ENCODE results near the gene CDYL. TPM values are rescaled to one million over a fixed set of nuclear protein-coding genes. Genes with fewer than 3 reads are reported as not detected.

Gene CDYL
- total RNA-seq, 4 donors from 2014 or later = 32.1 to 61.4 (median 39.0) TPM

DNA sequence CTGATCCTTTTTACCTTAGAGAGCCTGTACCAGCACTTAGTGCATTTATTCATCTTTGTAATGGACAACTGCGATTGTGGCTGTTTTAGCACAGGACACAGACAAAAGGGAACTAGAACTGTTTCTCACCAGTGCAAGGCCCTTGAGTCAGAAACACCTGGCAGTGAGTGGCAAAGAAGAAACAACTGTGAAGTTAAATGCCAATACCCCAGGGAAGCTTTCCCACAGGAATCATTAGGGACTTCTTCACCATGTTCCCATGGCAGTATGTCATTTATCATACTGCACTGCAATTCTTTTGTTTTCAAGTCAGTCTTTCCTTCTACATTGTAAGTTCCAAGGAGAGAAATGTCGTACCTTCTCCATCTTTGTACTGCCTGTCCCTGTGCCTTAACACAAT lies 28.6 kb upstream of the CDYL start:
- intact Hi-C loops (cut with DNase I; ENCODE audit: low total_unique reads) = no loop called here
- no peak overlapping the region for H3K4me3 ChIP-seq (ENCODE audit: low read depth, poor library complexity, severe bottlenecking)
- WGBS, 2 donors = 88 to 100% methylated on average over 2 of the region's 2 CpGs
- TF ChIP-seq, protein P1, sequence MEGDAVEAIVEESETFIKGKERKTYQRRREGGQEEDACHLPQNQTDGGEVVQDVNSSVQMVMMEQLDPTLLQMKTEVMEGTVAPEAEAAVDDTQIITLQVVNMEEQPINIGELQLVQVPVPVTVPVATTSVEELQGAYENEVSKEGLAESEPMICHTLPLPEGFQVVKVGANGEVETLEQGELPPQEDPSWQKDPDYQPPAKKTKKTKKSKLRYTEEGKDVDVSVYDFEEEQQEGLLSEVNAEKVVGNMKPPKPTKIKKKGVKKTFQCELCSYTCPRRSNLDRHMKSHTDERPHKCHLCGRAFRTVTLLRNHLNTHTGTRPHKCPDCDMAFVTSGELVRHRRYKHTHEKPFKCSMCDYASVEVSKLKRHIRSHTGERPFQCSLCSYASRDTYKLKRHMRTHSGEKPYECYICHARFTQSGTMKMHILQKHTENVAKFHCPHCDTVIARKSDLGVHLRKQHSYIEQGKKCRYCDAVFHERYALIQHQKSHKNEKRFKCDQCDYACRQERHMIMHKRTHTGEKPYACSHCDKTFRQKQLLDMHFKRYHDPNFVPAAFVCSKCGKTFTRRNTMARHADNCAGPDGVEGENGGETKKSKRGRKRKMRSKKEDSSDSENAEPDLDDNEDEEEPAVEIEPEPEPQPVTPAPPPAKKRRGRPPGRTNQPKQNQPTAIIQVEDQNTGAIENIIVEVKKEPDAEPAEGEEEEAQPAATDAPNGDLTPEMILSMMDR (IDR thresholded peaks at IDR 0.05) = no peak
- TF ChIP-seq POLR2A (IDR thresholded peaks at IDR 0.05) = no peak
- DNase-seq (ENCODE audit: low spot score in 2 of 2) = no peak

DNA sequence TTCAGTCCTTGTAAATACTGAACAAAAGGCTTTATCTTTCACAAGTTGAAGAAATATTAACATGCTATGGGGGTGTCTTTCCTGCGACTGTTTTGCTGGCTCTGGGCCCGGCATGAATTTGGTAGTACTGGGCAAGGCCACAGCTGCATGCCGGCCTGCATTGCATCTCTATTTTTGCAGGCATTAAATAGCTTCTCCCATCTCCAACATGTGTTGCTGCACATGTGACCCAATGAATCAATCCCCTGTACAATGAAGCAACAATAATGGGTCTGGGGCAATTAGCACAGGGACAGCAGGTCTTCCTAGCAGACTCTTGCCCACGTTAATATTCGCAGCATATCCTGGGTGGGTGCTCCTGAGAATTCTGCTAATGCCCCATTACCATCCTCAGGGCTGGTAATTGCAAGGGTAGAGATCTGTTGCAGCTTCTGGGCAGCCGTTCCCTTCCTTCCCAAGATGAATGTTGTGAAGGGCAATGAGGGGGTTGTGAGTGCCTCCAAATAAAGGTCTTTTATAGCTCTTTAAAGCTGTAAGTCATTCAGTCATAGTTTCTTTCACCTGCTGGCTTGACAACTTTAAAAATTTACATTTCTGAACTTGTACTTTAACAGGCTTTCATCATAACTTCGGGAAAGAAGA lies 24.3 kb upstream of the CDYL start:
- DNase-seq (ENCODE audit: low spot score in 2 of 2) = no peak
- no peak for TF ChIP-seq POLR2A (IDR thresholded peaks at IDR 0.05)
- TF ChIP-seq, protein P1 (IDR thresholded peaks at IDR 0.05) = no peak
- WGBS, 2 donors = 63 to 65% methylated on average over 7 of the region's 7 CpGs
- intact Hi-C loops (cut with DNase I; ENCODE audit: low total_unique reads) = no loop called here
- no peak overlapping the region for H3K4me3 ChIP-seq (ENCODE audit: low read depth, poor library complexity, severe bottlenecking)

DNA sequence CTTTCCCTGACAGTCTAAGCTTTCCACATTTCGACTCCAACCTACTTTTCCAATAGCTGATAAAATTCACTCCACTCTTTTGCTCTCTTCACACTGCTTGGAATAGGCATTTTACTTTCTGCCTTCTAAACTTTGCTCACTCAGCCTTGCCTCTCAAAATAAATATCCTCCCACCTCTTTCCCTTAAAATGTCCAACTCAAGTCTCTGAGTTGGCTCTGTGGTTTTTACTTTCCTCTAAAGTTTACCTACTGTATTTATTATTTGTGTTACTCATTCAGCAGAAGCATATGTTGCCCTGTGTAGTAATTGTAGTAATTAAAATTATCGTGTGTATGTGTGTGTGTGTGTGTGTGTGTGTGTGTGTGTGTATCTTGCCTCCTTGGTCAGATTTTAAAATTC lies 20.0 kb upstream of the CDYL start:
- no peak overlapping the region for H3K4me3 ChIP-seq (ENCODE audit: low read depth, poor library complexity, severe bottlenecking)
- TF ChIP-seq, protein P1 (IDR thresholded peaks at IDR 0.05) = no peak
- no peak for TF ChIP-seq POLR2A (IDR thresholded peaks at IDR 0.05)
- 67 to 75% methylated on average over 2 of the region's 2 CpGs for WGBS, 2 donors
- DNase-seq (ENCODE audit: low spot score in 2 of 2) = no peak
- intact Hi-C loops (cut with DNase I; ENCODE audit: low total_unique reads) = no loop called here

DNA sequence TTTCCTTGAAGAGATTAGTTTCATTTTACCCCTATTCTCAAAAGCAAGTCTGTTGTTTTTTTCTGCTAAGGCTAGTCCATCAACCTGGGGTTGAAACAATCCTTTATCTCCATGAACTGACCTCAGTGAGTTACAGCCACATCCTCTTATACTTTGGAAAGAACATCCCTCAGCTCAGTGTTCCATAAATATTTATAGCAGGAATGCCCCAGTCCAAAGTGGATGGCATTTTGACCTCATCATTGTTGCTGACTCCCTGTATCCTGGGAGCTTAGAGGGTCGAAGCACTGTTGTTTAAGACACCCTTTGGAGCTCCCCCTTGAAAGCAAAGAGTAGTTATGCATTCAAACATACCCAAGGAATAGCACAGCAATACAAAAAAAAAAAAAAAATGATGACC lies 16.2 kb upstream of the CDYL start:
- DNase-seq (ENCODE audit: low spot score in 2 of 2) = no peak
- intact Hi-C loops (cut with DNase I; ENCODE audit: low total_unique reads) = no loop called here
- no peak overlapping the region for H3K4me3 ChIP-seq (ENCODE audit: low read depth, poor library complexity, severe bottlenecking)
- no peak for TF ChIP-seq POLR2A (IDR thresholded peaks at IDR 0.05)
- TF ChIP-seq, protein P1 (IDR thresholded peaks at IDR 0.05) = no peak
- WGBS, 2 donors = 77 to 88% methylated on average over 1 of the region's 1 CpG

DNA sequence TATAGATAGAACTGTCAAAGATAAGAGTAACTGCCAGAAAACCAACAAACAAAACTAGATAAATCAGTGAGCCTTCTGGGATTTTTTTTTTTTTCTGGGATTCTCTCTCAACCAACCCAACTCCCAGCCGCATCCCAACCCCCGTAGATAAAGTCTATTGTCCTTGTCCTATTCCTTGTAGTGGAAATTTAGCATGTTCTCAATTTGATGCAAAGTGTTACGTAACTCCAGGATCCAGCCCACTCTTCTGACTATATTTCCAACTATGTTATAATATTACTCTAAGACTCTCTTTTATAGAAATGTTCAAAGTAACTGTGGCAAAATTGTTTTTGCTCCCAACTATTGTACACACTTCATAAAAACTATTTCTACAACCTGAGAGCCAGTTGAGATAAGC lies 15.4 kb upstream of the CDYL start:
- WGBS, 2 donors = 90 to 92% methylated on average over 3 of the region's 3 CpGs
- TF ChIP-seq POLR2A (IDR thresholded peaks at IDR 0.05) = no peak
- TF ChIP-seq, protein P1 (IDR thresholded peaks at IDR 0.05) = no peak
- intact Hi-C loops (cut with DNase I; ENCODE audit: low total_unique reads) = no loop called here

DNA sequence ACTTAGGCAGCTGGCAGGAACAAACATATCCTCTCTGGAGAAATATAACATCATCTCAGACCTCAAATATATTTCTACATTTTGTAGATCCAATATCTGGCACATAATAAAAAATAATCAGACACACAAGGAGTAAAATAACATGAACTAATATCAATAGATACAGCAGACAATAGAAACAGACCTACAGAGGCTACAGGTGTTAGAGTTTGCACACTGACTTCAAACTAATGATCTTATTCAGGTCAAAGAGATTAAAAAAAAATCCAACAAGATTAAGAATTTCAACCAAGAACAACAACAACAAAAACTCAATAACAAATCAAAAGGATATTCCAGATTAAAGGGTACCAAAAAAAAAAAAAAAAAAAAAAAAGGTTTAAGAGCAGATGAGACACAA lies 13.9 kb upstream of the CDYL start:
- TF ChIP-seq POLR2A (IDR thresholded peaks at IDR 0.05) = no peak
- TF ChIP-seq, protein P1 (IDR thresholded peaks at IDR 0.05) = no peak
- H3K4me3 ChIP-seq (ENCODE audit: low read depth, poor library complexity, severe bottlenecking) = no peak overlapping the region
- DNase-seq (ENCODE audit: low spot score in 2 of 2) = no peak
- intact Hi-C loops (cut with DNase I; ENCODE audit: low total_unique reads) = no loop called here

More for the DNA sequence above, 15.4 kb upstream of the CDYL start:
- no peak overlapping the region for H3K4me3 ChIP-seq (ENCODE audit: low read depth, poor library complexity, severe bottlenecking)
- DNase-seq (ENCODE audit: low spot score in 2 of 2) = no peak

All from lower leg skin (tissue), 4 donors.